HG03280 (cell line): ENCODE measurements around the gene RNU1-4.
A peak's percentile ranks its signal among the peaks of the same experiment; 100 is the strongest.
"Not testable (repeated sequence)": the region's sequence is repeated elsewhere in the genome, so short reads cannot be mapped to it uniquely, and the experiment has no call there.

Experiments used
- ATAC-seq: cut with Tn5 transposase; IDR thresholded peaks from one replicate; pipeline ENCODE4 v1.9.1; 2021; ENCODE audit warnings: mild to moderate bottlenecking, moderate library complexity; ENCODE audit not compliant: unreplicated experiment

RNU1-4 gene

GRCh38 chr1:16707130-16708093 lies 32.9 kb upstream of the RNU1-4 start:
- ATAC-seq, result not testable (repeated sequence)

- not testable (repeated sequence) for ATAC-seq
Measured at GRCh38 chr1:16708704-16709103, 31.6 kb upstream of the RNU1-4 start.

- peak; percentile 46 for ATAC-seq
Measured at GRCh38 chr1:16709659-16710087, 30.6 kb upstream of the RNU1-4 start.

GRCh38 chr1:16710618-16711017 lies 29.7 kb upstream of the RNU1-4 start:
- ATAC-seq, result not testable (repeated sequence)

GRCh38 chr1:16712131-16712530 lies 28.2 kb upstream of the RNU1-4 start:
- ATAC-seq, result not testable (repeated sequence)

GRCh38 chr1:16712582-16712981 lies 27.7 kb upstream of the RNU1-4 start:
- not testable (repeated sequence) for ATAC-seq

- not testable (repeated sequence) for ATAC-seq
Measured at GRCh38 chr1:16712984-16713383, 27.3 kb upstream of the RNU1-4 start.

GRCh38 chr1:16713480-16713879 lies 26.8 kb upstream of the RNU1-4 start:
- not testable (repeated sequence) for ATAC-seq

GRCh38 chr1:16716691-16717335 lies 23.5 kb upstream of the RNU1-4 start:
- ATAC-seq, result no peak

GRCh38 chr1:16717336-16718098 lies 22.8 kb upstream of the RNU1-4 start:
- no peak for ATAC-seq

- ATAC-seq, result not testable (repeated sequence)
Measured at GRCh38 chr1:16718099-16718907, 22.0 kb upstream of the RNU1-4 start.

GRCh38 chr1:16718908-16719533 lies 21.3 kb upstream of the RNU1-4 start:
- no peak for ATAC-seq

GRCh38 chr1:16719571-16720350 lies 20.6 kb upstream of the RNU1-4 start:
- ATAC-seq, result no peak

GRCh38 chr1:16720351-16721223 lies 19.7 kb upstream of the RNU1-4 start:
- ATAC-seq, result no peak

GRCh38 chr1:16721871-16722641 lies 18.3 kb upstream of the RNU1-4 start:
- ATAC-seq, result no peak

- no peak for ATAC-seq
Measured at GRCh38 chr1:16724718-16725438, 15.4 kb upstream of the RNU1-4 start.
